H1 (cell line): ENCODE results near the gene NWD2. TPM values are rescaled to one million over a fixed set of nuclear protein-coding genes. Genes with fewer than 3 reads are reported as not detected.

Experiments
- CTCF ChIA-PET: fragments of 300-600 bp; sonication (Branson Sonifier 250); formaldehyde crosslinking; loops from one replicate; lab custom pipeline; 2021; ENCODE audit not compliant: partially characterized antibody; lab: Charles Lee
- POLR2A ChIA-PET: fragments of 300-600 bp; sonication (Branson Sonifier 250); formaldehyde crosslinking; loops from one replicate; lab custom pipeline; 2021; ENCODE audit warnings: inconsistent platforms; ENCODE audit not compliant: partially characterized antibody; lab: Charles Lee
- DNase-seq, 2 experiments: peaks; one replicate each; pipeline versions ENCODE4 v3.0.0 to v3.0.0-alpha.2; 2010 to 2022; ENCODE audit warnings: low spot score in 2 of 2, low read depth in 1 of 2, mixed read lengths in 1 of 2
- FAIRE-seq: peaks from 2 replicates; lab custom pipeline; 2011; peaks lifted over from hg19 to GRCh38; lab: Jason Lieb, UNC
- H2AFZ ChIP-seq: 2 replicates; pipeline ENCODE4 v1.8.1; 2012; ENCODE audit warnings: low read length, inconsistent platforms
- H2AK5ac ChIP-seq: 2 replicates; pipeline ENCODE4 v1.6.1; 2013; ENCODE audit warnings: low read depth, low read length
- H2BK120ac ChIP-seq: replicated peaks from 2 replicates; pipeline ENCODE3; 2013; ENCODE audit warnings: low read depth, low read length, inconsistent platforms
- H2BK12ac ChIP-seq: 2 replicates; pipeline ENCODE4 v1.6.1; 2013; ENCODE audit warnings: low read depth, low read length
- H2BK15ac ChIP-seq: 2 replicates; pipeline ENCODE4 v1.6.1; 2013; ENCODE audit warnings: low read length
- H2BK20ac ChIP-seq: 2 replicates; pipeline ENCODE4 v1.6.1; 2013; ENCODE audit warnings: low read length
- H2BK5ac ChIP-seq: 2 replicates; pipeline ENCODE4 v1.6.1; 2013; ENCODE audit warnings: low read depth, low read length
- H3K14ac ChIP-seq: 2 replicates; pipeline ENCODE4 v1.6.1; 2013; ENCODE audit warnings: inconsistent platforms; ENCODE audit not compliant: insufficient read length
- H3K18ac ChIP-seq: 2 replicates; pipeline ENCODE4 v1.6.1; 2013; ENCODE audit warnings: low read length; ENCODE audit errors: extremely low read depth
- H3K23ac ChIP-seq: 2 replicates; pipeline ENCODE4 v1.6.1; 2013; ENCODE audit warnings: inconsistent platforms; ENCODE audit not compliant: insufficient read length
- H3K23me2 ChIP-seq: 2 replicates; pipeline ENCODE4 v1.6.1; 2013; ENCODE audit warnings: low read depth, low read length
- H3K27ac ChIP-seq: 2 replicates; pipeline ENCODE4 v1.6.1; 2011; ENCODE audit warnings: low read depth, low read length, inconsistent platforms
- H3K27me3 ChIP-seq, 4 experiments: replicated peaks in 1 of 4; 1 replicate in 1 of 4; 2 replicates in 3 of 4; pipeline versions ENCODE4 v1.6.1 to v1.8.1; 2011 to 2013; ENCODE audit warnings: low read length in 3 of 4, mild to moderate bottlenecking in 3 of 4, inconsistent platforms in 2 of 4, mixed read lengths in 2 of 4, moderate library complexity in 1 of 4; ENCODE audit not compliant: control insufficient read depth in 3 of 4, insufficient read depth in 3 of 4; ENCODE audit errors: extremely low read depth in 1 of 4
- H3K36me3 ChIP-seq, 4 experiments: 2 replicates each; pipeline versions ENCODE4 v1.6.1 to v1.8.1; 2011 to 2013; ENCODE audit warnings: mild to moderate bottlenecking in 4 of 4, low read length in 3 of 4, moderate library complexity in 2 of 4, control low read depth in 1 of 4, inconsistent platforms in 1 of 4; ENCODE audit not compliant: insufficient read depth in 4 of 4, control insufficient read depth in 2 of 4
- H3K4ac ChIP-seq: replicated peaks from 2 replicates; pipeline ENCODE3; 2013; ENCODE audit warnings: low read length, low read depth, mixed read lengths, inconsistent platforms; ENCODE audit not compliant: insufficient read length
- H3K4me1 ChIP-seq, 4 experiments: replicated peaks in 1 of 4; 1 replicate in 1 of 4; 2 replicates in 3 of 4; pipeline versions ENCODE4 v1.6.1 to v1.8.1; 2011 to 2013; ENCODE audit warnings: low read length in 3 of 4, inconsistent platforms in 2 of 4, mixed read lengths in 1 of 4; ENCODE audit not compliant: insufficient read depth in 4 of 4, control insufficient read depth in 3 of 4
- H3K4me2 ChIP-seq, 2 experiments: 2 replicates each; pipeline versions ENCODE4 v1.6.1 to v1.8.1; 2011 to 2013; ENCODE audit warnings: low read depth in 2 of 2, low read length in 2 of 2, control low read depth in 1 of 2, inconsistent platforms in 1 of 2, mild to moderate bottlenecking in 1 of 2; ENCODE audit not compliant: insufficient read depth in 1 of 2
- H3K4me3 ChIP-seq, 4 experiments: fragments of 200-600, 300-600 bp in 1 of 4; sonication (generic), shearing (Covaris generic), sonication (Bioruptor Twin) in 1 of 4; 2 replicates each; pipeline versions ENCODE4 v1.5.1 to v1.8.1; 2011 to 2016; ENCODE audit warnings: low read length in 4 of 4, low read depth in 3 of 4, control low read depth in 2 of 4, inconsistent platforms in 2 of 4, mild to moderate bottlenecking in 2 of 4, mixed read lengths in 1 of 4, moderate library complexity in 1 of 4; ENCODE audit not compliant: insufficient read depth in 2 of 4; ENCODE audit errors: extremely low read depth in 1 of 4
- H3K56ac ChIP-seq: replicated peaks from 2 replicates; pipeline ENCODE3; 2013; ENCODE audit warnings: low read depth, mild to moderate bottlenecking, mixed read lengths, low read length, inconsistent platforms; ENCODE audit not compliant: insufficient read length
- H3K79me1 ChIP-seq: 2 replicates; pipeline ENCODE4 v1.6.1; 2013; ENCODE audit warnings: low read depth, low read length, control low read depth
- H3K79me2 ChIP-seq, 2 experiments: 2 replicates each; pipeline versions ENCODE4 v1.6.1 to v1.8.1; 2012 to 2013; ENCODE audit warnings: low read length in 2 of 2, mild to moderate bottlenecking in 2 of 2, inconsistent platforms in 1 of 2; ENCODE audit not compliant: insufficient read depth in 2 of 2, control insufficient read depth in 1 of 2
- H3K9ac ChIP-seq, 4 experiments: replicated peaks in 1 of 4; 1 replicate in 1 of 4; 2 replicates in 3 of 4; pipeline versions ENCODE4 v1.6.1 to v1.8.1; 2011 to 2013; ENCODE audit warnings: low read depth in 3 of 4, low read length in 3 of 4, control low read depth in 2 of 4, mild to moderate bottlenecking in 2 of 4, moderate library complexity in 2 of 4, inconsistent platforms in 1 of 4; ENCODE audit errors: extremely low read depth in 1 of 4
- H3K9me3 ChIP-seq, 2 experiments: 2 replicates each; pipeline versions ENCODE4 v1.6.1 to v1.8.1; 2012 to 2013; ENCODE audit warnings: mild to moderate bottlenecking in 2 of 2, moderate library complexity in 2 of 2, control low read depth in 1 of 2, inconsistent platforms in 1 of 2, low read depth in 1 of 2, low read length in 1 of 2, mixed read lengths in 1 of 2; ENCODE audit not compliant: insufficient read depth in 2 of 2
- H4K20me1 ChIP-seq, 2 experiments: replicated peaks in 1 of 2; 2 replicates each; pipeline versions ENCODE3 to v1.8.1; 2011 to 2013; ENCODE audit warnings: inconsistent platforms in 2 of 2, low read length in 2 of 2, mild to moderate bottlenecking in 1 of 2; ENCODE audit not compliant: insufficient read depth in 2 of 2, control insufficient read depth in 1 of 2
- H4K5ac ChIP-seq: 2 replicates; pipeline ENCODE4 v1.6.1; 2013; ENCODE audit warnings: low read length, low read depth, mixed read lengths, inconsistent platforms; ENCODE audit not compliant: insufficient read length
- H4K8ac ChIP-seq: 2 replicates; pipeline ENCODE4 v1.8.0; 2013; ENCODE audit warnings: mild to moderate bottlenecking, moderate library complexity, low read length, inconsistent platforms; ENCODE audit not compliant: insufficient read depth; ENCODE audit errors: extremely low read depth
- H4K91ac ChIP-seq: replicated peaks from 2 replicates; pipeline ENCODE3; 2013; ENCODE audit warnings: low read length, mixed read lengths, inconsistent platforms; ENCODE audit not compliant: insufficient read length
- RAD21 ChIP-seq, 2 experiments: IDR thresholded peaks in 1 of 2; conservative IDR thresholded peaks in 1 of 2; 2 replicates each; pipeline ENCODE4 v1.6.1; 2011; ENCODE audit warnings: low read depth in 2 of 2, low read length in 2 of 2, improper control_type of control experiment in 1 of 2, inconsistent platforms in 1 of 2, mild to moderate bottlenecking in 1 of 2, moderate library complexity in 1 of 2
- TAF7 ChIP-seq: optimal IDR thresholded peaks from 2 replicates; pipeline ENCODE3; 2011; ENCODE audit warnings: low read depth, mild to moderate bottlenecking, inconsistent platforms, low read length, moderate library complexity, borderline replicate concordance
- WGBS, 2 experiments: shearing (Covaris generic) in 1 of 2; methylation state at CpG; one replicate each; pipeline versions ENCODE4 v1.1.6 to v1.1.7; 2013 to 2015; ENCODE audit warnings: low lambda C conversion rate in 2 of 2, mixed read lengths in 2 of 2, inconsistent platforms in 1 of 2, low coverage in 1 of 2, missing lambda C conversion rate in 1 of 2; ENCODE audit not compliant: insufficient replicate concordance in 2 of 2, insufficient coverage in 1 of 2, insufficient read length in 1 of 2; ENCODE audit errors: extremely low coverage in 1 of 2, missing lambda C conversion rate in 1 of 2; 5-methylcytosine and 5-hydroxymethylcytosine counted together
- polyA plus RNA-seq, 7 experiments: library from polyadenylated mRNA; depleted of rRNA in 3 of 7; stranded (reverse) in 5 of 7; unstranded in 2 of 7; fragments of >200 nt in 5 of 7; fragments of 200-250 nt in 2 of 7; gene quantifications; 1 replicate in 5 of 7; 2 replicates in 1 of 7; 4 replicates in 1 of 7; pipeline versions ENCODE4 v1.2.1 to v1.2.3, GENCODE V29; 2011 to 2013; ENCODE audit warnings: missing spikeins in 2 of 7, mixed read lengths in 2 of 7
- total RNA-seq: library from RNA; stranded (reverse); fragmentation: NEBNext Ultra II Directional; extraction: Animal tissue kit (Norgen Biotek cat#: 25700); gene quantifications from 2 replicates; pipeline ENCODE4 v1.2.1, GENCODE V29; 2021
- TF ChIP-seq, protein P1 (sequence below), 3 experiments: IDR thresholded peaks; 1 replicate in 2 of 3; 2 replicates in 1 of 3; pipeline versions ENCODE4 v1.5.1 to v1.6.1; 2011; ENCODE audit warnings: low read length in 3 of 3, mild to moderate bottlenecking in 3 of 3, inconsistent platforms in 2 of 3, low read depth in 1 of 3, moderate library complexity in 1 of 3; ENCODE audit not compliant: insufficient read depth in 1 of 3; ENCODE audit errors: control extremely low read depth in 1 of 3

NWD2 gene
- total and polyA plus RNA-seq, 2 of the 8 experiments (the other 6 are each of a cell fraction or from before 2014, with no cell fraction given): under 0.01 TPM; not detected in 1

DNA sequence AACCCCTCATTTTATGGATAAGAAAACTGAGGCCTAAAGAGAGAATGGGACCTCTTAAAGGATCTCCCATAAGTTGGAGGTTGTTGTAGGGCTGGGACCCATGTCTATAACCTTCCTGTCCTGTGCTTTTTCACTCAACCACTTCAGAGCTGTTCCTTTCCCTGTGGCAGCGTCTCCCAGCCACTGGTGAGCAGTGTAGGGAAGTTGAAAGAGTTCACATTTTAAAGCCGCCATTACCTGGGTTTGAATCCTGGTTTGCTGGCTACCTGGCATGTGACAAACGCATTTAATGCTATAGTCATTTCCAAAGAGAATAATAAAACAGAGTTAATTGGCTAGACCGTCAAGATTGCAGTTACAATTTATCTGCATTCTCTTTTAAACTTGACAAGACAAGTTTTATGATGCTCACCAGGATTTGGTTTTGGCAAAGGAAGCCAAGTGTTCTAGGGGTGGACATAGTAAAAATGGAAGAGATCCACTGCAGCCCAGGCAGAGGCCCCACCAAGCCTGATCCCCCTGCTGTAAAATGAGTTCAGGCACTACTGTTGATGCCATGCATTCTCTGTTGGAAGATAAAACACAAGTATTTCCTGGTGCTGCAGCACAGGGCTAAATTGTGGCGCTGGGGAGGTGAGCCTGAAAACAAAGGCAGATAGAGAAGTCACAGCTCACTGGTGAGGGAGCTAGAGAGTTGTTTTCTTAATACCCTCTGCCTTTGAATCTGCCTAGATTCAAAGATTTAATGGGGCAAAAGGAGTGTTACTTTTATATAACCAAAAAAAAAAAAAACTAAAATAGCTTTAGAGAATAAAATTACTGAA, 218.7 kb downstream of the NWD2 start:
- H2AFZ ChIP-seq: peak overlapping the region; percentile 70; the same call in 1 of the 2 replicates
- ChIA-PET CTCF (interaction anchor here (0.6 to 1.8 kb wide), 12 partner anchors 8 to 592 kb away, joined by 3 to 7 read pairs (median 3); no protein-coding TSS in a partner anchor), POLR2A (no interaction called here)
- no peak overlapping the region for H4K8ac ChIP-seq
- H3K4me3 ChIP-seq: no peak overlapping the region
- H4K5ac ChIP-seq: no peak overlapping the region
- H2BK20ac ChIP-seq: no peak overlapping the region
- H2BK120ac ChIP-seq: no peak overlapping the region
- no peaks in the 10 kb centered on the region for H3K9me3 ChIP-seq
- no peak overlapping the region for H2BK15ac ChIP-seq
- no peak overlapping the region for H3K18ac ChIP-seq
- H3K56ac ChIP-seq: no peak overlapping the region
- no peak overlapping the region for H3K9ac ChIP-seq
- no peak overlapping the region for H3K23ac ChIP-seq
- H3K79me2 ChIP-seq: no peaks in the 10 kb centered on the region
- H3K23me2 ChIP-seq: no peaks in the 10 kb centered on the region
- no peak overlapping the region for H3K4me2 ChIP-seq
- 84% methylated on average over 5 of the region's 5 CpGs; no CpG with 5 or more reads in 1 of the 2 experiments for WGBS, 2 experiments
- FAIRE-seq (no peak), DNase-seq (no peak)
- no peak overlapping the region for H2BK12ac ChIP-seq
- H3K4ac ChIP-seq: no peak overlapping the region
- no peaks in the 10 kb centered on the region for H4K20me1 ChIP-seq
- H2BK5ac ChIP-seq: no peak overlapping the region
- TF ChIP-seq RAD21 (IDR thresholded peaks at IDR 0.05 in 1 of 2, conservative IDR thresholded peaks at IDR 0.05 in 1 of 2; ENCODE audit: low read depth in 2 of 2, low read length in 2 of 2): peak; percentile 36 to 46
- TF ChIP-seq, protein P1, sequence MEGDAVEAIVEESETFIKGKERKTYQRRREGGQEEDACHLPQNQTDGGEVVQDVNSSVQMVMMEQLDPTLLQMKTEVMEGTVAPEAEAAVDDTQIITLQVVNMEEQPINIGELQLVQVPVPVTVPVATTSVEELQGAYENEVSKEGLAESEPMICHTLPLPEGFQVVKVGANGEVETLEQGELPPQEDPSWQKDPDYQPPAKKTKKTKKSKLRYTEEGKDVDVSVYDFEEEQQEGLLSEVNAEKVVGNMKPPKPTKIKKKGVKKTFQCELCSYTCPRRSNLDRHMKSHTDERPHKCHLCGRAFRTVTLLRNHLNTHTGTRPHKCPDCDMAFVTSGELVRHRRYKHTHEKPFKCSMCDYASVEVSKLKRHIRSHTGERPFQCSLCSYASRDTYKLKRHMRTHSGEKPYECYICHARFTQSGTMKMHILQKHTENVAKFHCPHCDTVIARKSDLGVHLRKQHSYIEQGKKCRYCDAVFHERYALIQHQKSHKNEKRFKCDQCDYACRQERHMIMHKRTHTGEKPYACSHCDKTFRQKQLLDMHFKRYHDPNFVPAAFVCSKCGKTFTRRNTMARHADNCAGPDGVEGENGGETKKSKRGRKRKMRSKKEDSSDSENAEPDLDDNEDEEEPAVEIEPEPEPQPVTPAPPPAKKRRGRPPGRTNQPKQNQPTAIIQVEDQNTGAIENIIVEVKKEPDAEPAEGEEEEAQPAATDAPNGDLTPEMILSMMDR (IDR thresholded peaks at IDR 0.05; ENCODE audit: control extremely low read depth in 1 of 3, insufficient read depth in 1 of 3, low read depth in 1 of 3, low read length in 3 of 3): peak in 2 of 3 experiments; percentile 29 to 33; a peak in 2 of 4 replicates
- TF ChIP-seq TAF7: no peak
- no peak overlapping the region for H3K14ac ChIP-seq
- H3K79me1 ChIP-seq: no peaks in the 10 kb centered on the region
- H3K4me1 ChIP-seq: peaks cover 0 to 3% (median 1%) of the 10 kb centered on the region in 4 experiments; a peak in 4 of 7 replicates
- no peak overlapping the region for H2AK5ac ChIP-seq
- no peak overlapping the region for H3K27ac ChIP-seq
- H4K91ac ChIP-seq: no peak overlapping the region
- no peaks in the 10 kb centered on the region for H3K36me3 ChIP-seq
- H3K27me3 ChIP-seq: no peaks in the 10 kb centered on the region
